Esophagus squamous epithelium (tissue), 4 donors: ENCODE results near the gene CTIF.

Experiments
- CTCF ChIP-seq, 6 experiments: fragments of 450-650 bp in 4 of 6; fragments of 200-600 bp in 2 of 6; sonication (generic) in 2 of 6; IDR thresholded peaks; one replicate each; pipeline ENCODE4 v1.5.1; 2016 to 2019; ENCODE audit warnings: antibody characterized with exemption in 6 of 6, mild to moderate bottlenecking in 4 of 6, moderate library complexity in 4 of 6
- POLR2A ChIP-seq, 4 donors: fragments of 450-650 bp; IDR thresholded peaks; one replicate each; pipeline ENCODE4 v1.6.1; 2017; ENCODE audit warnings: antibody characterized with exemption in 4 of 4, mild to moderate bottlenecking in 4 of 4, moderate library complexity in 3 of 4

DNA sequence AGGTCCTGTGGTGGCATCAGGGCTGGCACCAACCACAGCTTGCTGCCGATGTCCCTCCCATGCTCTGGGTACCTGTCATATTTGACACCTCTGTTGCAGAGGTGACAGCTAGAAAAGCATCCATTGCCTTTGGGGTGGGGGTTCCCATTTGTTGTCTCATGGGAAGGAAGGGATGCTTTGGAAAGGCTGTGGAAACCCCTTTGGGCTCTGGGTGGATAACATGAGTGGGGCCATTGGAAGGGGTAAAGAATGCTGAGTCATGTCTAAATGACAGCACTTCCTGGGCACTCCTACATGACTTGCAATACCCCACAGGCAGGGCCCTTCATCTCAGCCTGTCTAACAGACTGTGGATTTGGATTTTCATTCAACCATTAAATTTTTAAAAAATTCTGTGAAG lies 27.8 kb downstream of the CTIF start:
- TF ChIP-seq CTCF (IDR thresholded peaks at IDR 0.05) (no peak), POLR2A (IDR thresholded peaks at IDR 0.05) (no peak)
